ENCODE data around the gene ATP6V0A1.

GRCh38 chr17:42436391-42436790 is 22.3 kb upstream of the ATP6V0A1 start:
- TF ChIP-seq CTCF (IDR thresholded peaks at IDR 0.05; ENCODE audit: insufficient read depth, low read length), result no peak
- TF ChIP-seq GABPA (IDR thresholded peaks at IDR 0.05; ENCODE audit: low read depth), result no peak
- TF ChIP-seq POLR2AphosphoS5 (IDR thresholded peaks at IDR 0.05; ENCODE audit: low read depth), result no peak
- no peak for TF ChIP-seq SPI1 (IDR thresholded peaks at IDR 0.05; ENCODE audit: borderline replicate concordance, low read depth)
- no peak for TF ChIP-seq REST (IDR thresholded peaks at IDR 0.05; ENCODE audit: insufficient replicate concordance, low read depth)
